ENCODE data around the gene ABTB1. TPM values are rescaled to one million over a fixed set of nuclear protein-coding genes. Genes with fewer than 3 reads are reported as not detected.

ABTB1 gene
- total RNA-seq, 1 donor from 2014 or later, result 12.2 TPM

DNA sequence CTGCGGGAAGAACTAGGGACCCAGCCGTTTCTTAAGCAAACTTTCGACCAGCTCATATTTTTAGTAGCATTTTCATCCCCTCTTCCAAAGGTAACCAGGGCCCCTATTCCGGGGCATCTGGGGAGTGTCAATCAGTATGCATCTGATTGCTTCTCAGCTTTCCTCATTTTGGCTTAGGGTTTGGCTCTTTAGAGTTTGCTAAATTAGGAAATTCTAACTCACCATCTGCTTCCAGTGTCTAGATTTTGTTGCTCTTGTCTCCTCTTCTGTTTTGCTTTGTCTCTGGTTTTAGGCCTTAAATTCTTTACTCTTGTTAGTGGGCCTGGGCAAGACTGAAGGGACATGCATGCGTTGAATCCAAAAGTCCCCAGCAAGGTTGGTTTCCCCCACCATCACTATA, 9.6 kb upstream of the ABTB1 start:
- H3K9me3 Mint-ChIP-seq (ENCODE audit: low read depth), result no peaks in the 10 kb centered on the region
- H3K4me3 Mint-ChIP-seq (ENCODE audit: low read depth), result no peak overlapping the region
- no peaks in the 10 kb centered on the region for H3K4me1 Mint-ChIP-seq (ENCODE audit: low read depth)
- DNase-seq (ENCODE audit: low spot score, unreplicated experiment), result no peak
- H3K27me3 Mint-ChIP-seq, result no peaks in the 10 kb centered on the region
- H3K36me3 Mint-ChIP-seq (ENCODE audit: insufficient read depth), result peaks cover 8% of the 10 kb centered on the region
- TF ChIP-seq, protein P1, sequence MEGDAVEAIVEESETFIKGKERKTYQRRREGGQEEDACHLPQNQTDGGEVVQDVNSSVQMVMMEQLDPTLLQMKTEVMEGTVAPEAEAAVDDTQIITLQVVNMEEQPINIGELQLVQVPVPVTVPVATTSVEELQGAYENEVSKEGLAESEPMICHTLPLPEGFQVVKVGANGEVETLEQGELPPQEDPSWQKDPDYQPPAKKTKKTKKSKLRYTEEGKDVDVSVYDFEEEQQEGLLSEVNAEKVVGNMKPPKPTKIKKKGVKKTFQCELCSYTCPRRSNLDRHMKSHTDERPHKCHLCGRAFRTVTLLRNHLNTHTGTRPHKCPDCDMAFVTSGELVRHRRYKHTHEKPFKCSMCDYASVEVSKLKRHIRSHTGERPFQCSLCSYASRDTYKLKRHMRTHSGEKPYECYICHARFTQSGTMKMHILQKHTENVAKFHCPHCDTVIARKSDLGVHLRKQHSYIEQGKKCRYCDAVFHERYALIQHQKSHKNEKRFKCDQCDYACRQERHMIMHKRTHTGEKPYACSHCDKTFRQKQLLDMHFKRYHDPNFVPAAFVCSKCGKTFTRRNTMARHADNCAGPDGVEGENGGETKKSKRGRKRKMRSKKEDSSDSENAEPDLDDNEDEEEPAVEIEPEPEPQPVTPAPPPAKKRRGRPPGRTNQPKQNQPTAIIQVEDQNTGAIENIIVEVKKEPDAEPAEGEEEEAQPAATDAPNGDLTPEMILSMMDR (IDR thresholded peaks at IDR 0.05; ENCODE audit: unreplicated experiment), result no peak
- H3K27ac Mint-ChIP-seq, result no peak overlapping the region

DNA sequence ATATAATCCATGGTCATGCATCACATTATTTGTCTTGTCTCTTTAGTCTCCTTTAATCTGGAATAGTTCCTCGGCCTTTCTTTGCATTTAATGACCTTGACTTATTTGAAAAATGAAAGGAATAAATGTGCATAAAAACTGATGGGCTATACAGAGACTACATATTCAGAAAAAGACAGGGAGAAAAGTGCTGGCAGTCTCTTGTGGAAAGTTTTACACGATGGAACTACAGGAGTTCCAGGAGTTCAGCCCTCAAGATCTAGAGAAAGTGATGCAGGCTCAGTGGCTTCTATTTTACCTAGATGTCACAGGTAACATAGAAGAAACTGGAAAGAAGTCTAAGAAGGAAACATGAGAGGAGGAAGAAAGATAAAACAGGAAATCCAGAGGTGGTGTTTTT, 7.6 kb upstream of the ABTB1 start:
- Mint-ChIP-seq H3K27ac (no peak overlapping the region), H3K4me3 (ENCODE audit: low read depth) (no peak overlapping the region), H3K9me3 (ENCODE audit: low read depth) (no peaks in the 10 kb centered on the region), H3K4me1 (ENCODE audit: low read depth) (no peaks in the 10 kb centered on the region), H3K36me3 (ENCODE audit: insufficient read depth) (peaks cover 8% of the 10 kb centered on the region), H3K27me3 (no peaks in the 10 kb centered on the region)
- no peak for DNase-seq (ENCODE audit: low spot score, unreplicated experiment)
- TF ChIP-seq, protein P1 (IDR thresholded peaks at IDR 0.05; ENCODE audit: unreplicated experiment), result no peak

DNA sequence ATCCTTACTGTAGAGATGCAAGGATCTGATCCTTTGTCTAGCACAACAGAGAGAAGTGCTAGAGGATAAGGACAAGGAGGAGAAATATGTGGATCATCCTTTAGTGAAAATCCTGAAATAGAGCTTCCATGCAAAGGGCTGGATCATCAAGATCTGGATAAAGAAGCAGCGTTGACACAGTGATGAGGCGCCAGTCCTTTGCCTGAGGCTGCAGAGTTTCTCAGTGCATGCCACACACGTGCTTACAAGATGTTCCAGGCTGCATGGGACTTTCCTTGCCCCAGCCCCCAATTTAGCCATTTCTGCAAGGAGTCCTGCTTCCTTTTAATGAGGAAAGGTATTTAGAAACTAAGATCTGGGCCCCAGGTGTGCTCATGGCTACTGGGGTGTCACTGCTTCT, 7.2 kb upstream of the ABTB1 start:
- Mint-ChIP-seq H3K9me3 (ENCODE audit: low read depth) (no peaks in the 10 kb centered on the region), H3K27ac (no peak overlapping the region), H3K4me1 (ENCODE audit: low read depth) (no peaks in the 10 kb centered on the region), H3K4me3 (ENCODE audit: low read depth) (no peak overlapping the region), H3K27me3 (no peaks in the 10 kb centered on the region), H3K36me3 (ENCODE audit: insufficient read depth) (peaks cover 6% of the 10 kb centered on the region)
- TF ChIP-seq, protein P1 (IDR thresholded peaks at IDR 0.05; ENCODE audit: unreplicated experiment), result no peak
- no peak for DNase-seq (ENCODE audit: low spot score, unreplicated experiment)

DNA sequence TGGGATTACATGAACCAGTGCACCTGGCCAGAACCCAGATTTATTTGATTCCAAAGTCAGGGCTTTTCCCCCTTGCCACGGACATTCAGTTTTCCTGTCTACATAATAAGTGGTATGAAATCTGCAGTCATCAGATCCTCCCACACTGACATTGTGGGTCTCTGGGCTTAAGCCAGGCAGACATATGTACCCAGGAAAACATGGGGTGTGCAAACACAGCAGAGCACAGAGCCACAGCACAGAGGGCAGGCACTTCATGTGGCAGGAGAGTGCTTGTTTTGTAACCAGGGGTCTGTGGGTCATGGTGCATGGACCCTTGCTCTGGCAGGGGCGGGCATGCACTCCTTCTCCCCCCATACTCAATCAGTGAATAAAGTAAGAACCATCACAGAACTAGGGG, 6.1 kb upstream of the ABTB1 start:
- peaks cover 6% of the 10 kb centered on the region for H3K36me3 Mint-ChIP-seq (ENCODE audit: insufficient read depth)
- H3K27me3 Mint-ChIP-seq, result no peaks in the 10 kb centered on the region
- no peaks in the 10 kb centered on the region for H3K9me3 Mint-ChIP-seq (ENCODE audit: low read depth)
- DNase-seq (ENCODE audit: low spot score, unreplicated experiment), result no peak
- TF ChIP-seq, protein P1 (IDR thresholded peaks at IDR 0.05; ENCODE audit: unreplicated experiment), result no peak
- no peak overlapping the region for H3K27ac Mint-ChIP-seq
- no peak overlapping the region for H3K4me3 Mint-ChIP-seq (ENCODE audit: low read depth)
- no peaks in the 10 kb centered on the region for H3K4me1 Mint-ChIP-seq (ENCODE audit: low read depth)

DNA sequence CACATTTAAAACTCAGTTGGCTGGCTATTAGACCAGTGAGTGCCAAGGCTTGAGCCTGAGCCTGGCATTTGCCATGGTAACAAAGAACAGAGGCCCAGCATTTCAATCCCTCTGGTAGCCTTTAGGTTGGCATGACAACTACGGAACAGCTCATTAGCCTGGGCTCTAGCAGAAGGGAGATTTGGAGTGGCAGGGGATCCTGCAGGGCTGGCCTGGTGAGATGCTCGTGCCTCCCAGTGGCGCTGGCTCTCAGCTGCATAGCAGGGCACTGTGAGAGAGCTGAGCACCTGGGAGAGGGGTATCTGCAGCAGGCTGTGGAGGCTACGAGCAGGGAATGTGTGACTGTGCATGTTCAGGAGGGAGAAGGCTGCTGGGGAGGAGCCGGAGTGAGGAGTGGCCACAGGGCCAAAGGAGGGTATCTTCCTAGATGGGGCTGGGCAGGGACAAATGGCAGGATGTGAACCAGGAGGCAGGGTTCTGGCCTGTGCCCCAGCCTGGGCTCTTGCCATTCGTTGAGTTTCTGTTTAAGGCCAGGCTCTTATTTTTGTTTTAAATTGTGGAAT, 5.6 kb upstream of the ABTB1 start:
- Mint-ChIP-seq H3K4me3 (ENCODE audit: low read depth) (no peak overlapping the region), H3K36me3 (ENCODE audit: insufficient read depth) (peaks cover 6% of the 10 kb centered on the region), H3K27ac (no peak overlapping the region), H3K27me3 (no peaks in the 10 kb centered on the region), H3K9me3 (ENCODE audit: low read depth) (no peaks in the 10 kb centered on the region), H3K4me1 (ENCODE audit: low read depth) (peaks cover 2% of the 10 kb centered on the region)
- DNase-seq (ENCODE audit: low spot score, unreplicated experiment), result no peak
- TF ChIP-seq, protein P1 (IDR thresholded peaks at IDR 0.05; ENCODE audit: unreplicated experiment), result no peak
